Mesenchymal stem cell (in vitro differentiated cells and primary cell): ENCODE results near the gene PARD6B.
"Not testable (repeated sequence)": the region's sequence is repeated elsewhere in the genome, so short reads cannot be mapped to it uniquely, and the experiment has no call there.

Experiments used
- DNase-seq: peaks from one replicate; pipeline ENCODE4 v3.0.0-alpha.2; 2013
- H2AFZ ChIP-seq: one replicate; pipeline ENCODE4 v1.6.1; 2013; ENCODE audit warnings: low read depth, mild to moderate bottlenecking, control low read depth, inconsistent platforms, low read length, moderate library complexity
- H2AK5ac ChIP-seq: 2 replicates; pipeline ENCODE4 v1.6.1; 2013; ENCODE audit warnings: low read length, moderate library complexity, mild to moderate bottlenecking, inconsistent platforms; ENCODE audit not compliant: severe bottlenecking
- H2BK120ac ChIP-seq: one replicate; pipeline ENCODE4 v1.6.1; 2013; ENCODE audit warnings: low read depth, mild to moderate bottlenecking, inconsistent platforms, low read length, moderate library complexity
- H2BK12ac ChIP-seq, 2 experiments: one replicate each; pipeline ENCODE4 v1.6.1; 2013; ENCODE audit warnings: inconsistent platforms in 2 of 2, low read length in 2 of 2, mild to moderate bottlenecking in 2 of 2, moderate library complexity in 2 of 2, control low read depth in 1 of 2
- H2BK15ac ChIP-seq: one replicate; pipeline ENCODE4 v1.6.1; 2013; ENCODE audit warnings: mild to moderate bottlenecking, low read depth, inconsistent platforms; ENCODE audit not compliant: poor library complexity, severe bottlenecking
- H2BK5ac ChIP-seq: 2 replicates; pipeline ENCODE4 v1.6.1; 2013; ENCODE audit warnings: low read depth, mild to moderate bottlenecking, low read length, control low read depth, inconsistent platforms; ENCODE audit not compliant: poor library complexity, severe bottlenecking
- H3K14ac ChIP-seq, 2 experiments: one replicate each; pipeline ENCODE4 v1.6.1; 2013; ENCODE audit warnings: inconsistent platforms in 2 of 2, low read length in 2 of 2, control low read depth in 1 of 2, mild to moderate bottlenecking in 1 of 2, moderate library complexity in 1 of 2
- H3K18ac ChIP-seq, 2 experiments: one replicate each; pipeline ENCODE4 v1.6.1; 2013; ENCODE audit warnings: inconsistent platforms in 2 of 2, low read length in 2 of 2, control low read depth in 1 of 2, low read depth in 1 of 2, mild to moderate bottlenecking in 1 of 2
- H3K23ac ChIP-seq, 2 experiments: one replicate each; pipeline ENCODE4 v1.6.1; 2013; ENCODE audit warnings: inconsistent platforms in 2 of 2, low read length in 2 of 2, mild to moderate bottlenecking in 2 of 2, moderate library complexity in 2 of 2, control low read depth in 1 of 2
- H3K27ac ChIP-seq: 2 replicates; pipeline ENCODE4 v1.5.1; 2013; ENCODE audit warnings: mild to moderate bottlenecking, moderate library complexity, low read length, control low read depth, inconsistent platforms; ENCODE audit not compliant: poor library complexity, severe bottlenecking
- H3K27me3 ChIP-seq, 2 experiments: 2 replicates each; pipeline versions ENCODE4 v1.6.1 to v1.7.0; 2013; ENCODE audit warnings: low read length in 2 of 2, mild to moderate bottlenecking in 2 of 2, moderate library complexity in 2 of 2, control low read depth in 1 of 2, inconsistent platforms in 1 of 2; ENCODE audit not compliant: control insufficient read depth in 1 of 2, insufficient read depth in 1 of 2
- H3K36me3 ChIP-seq, 2 experiments: 2 replicates each; pipeline versions ENCODE4 v1.6.1 to v1.7.0; 2013; ENCODE audit warnings: low read length in 2 of 2, control low read depth in 1 of 2, inconsistent platforms in 1 of 2, low read depth in 1 of 2, mild to moderate bottlenecking in 1 of 2; ENCODE audit not compliant: insufficient read depth in 2 of 2, control insufficient read depth in 1 of 2
- H3K4ac ChIP-seq, 2 experiments: one replicate each; pipeline ENCODE4 v1.6.1; 2013; ENCODE audit warnings: inconsistent platforms in 2 of 2, low read length in 2 of 2, mild to moderate bottlenecking in 2 of 2, moderate library complexity in 2 of 2, control low read depth in 1 of 2, low read depth in 1 of 2
- H3K4me1 ChIP-seq: 2 replicates; pipeline ENCODE4 v1.6.1; 2013; ENCODE audit warnings: low read depth, low read length, control low read depth; ENCODE audit not compliant: control insufficient read depth, insufficient read depth
- H3K4me2 ChIP-seq: 2 replicates; pipeline ENCODE4 v1.6.1; 2013; ENCODE audit warnings: low read length, mild to moderate bottlenecking, inconsistent platforms; ENCODE audit not compliant: poor library complexity, severe bottlenecking
- H3K4me3 ChIP-seq, 2 experiments: 2 replicates each; pipeline versions ENCODE4 v1.5.1 to v1.7.0; 2013; ENCODE audit warnings: low read length in 2 of 2, mild to moderate bottlenecking in 2 of 2, control low read depth in 1 of 2, low read depth in 1 of 2; ENCODE audit not compliant: insufficient read depth in 1 of 2
- H3K79me1 ChIP-seq: replicated peaks from 2 replicates; pipeline ENCODE4 v1.6.1; 2013; ENCODE audit warnings: mild to moderate bottlenecking, control low read depth, low read length, inconsistent platforms; ENCODE audit not compliant: poor library complexity, severe bottlenecking
- H3K9ac ChIP-seq: 2 replicates; pipeline ENCODE4 v1.7.0; 2013; ENCODE audit warnings: mild to moderate bottlenecking, low read length, moderate library complexity
- H3K9me3 ChIP-seq: 2 replicates; pipeline ENCODE4 v1.7.0; 2013; ENCODE audit warnings: mild to moderate bottlenecking, low read length; ENCODE audit not compliant: control insufficient read depth
- H4K8ac ChIP-seq: one replicate; pipeline ENCODE4 v1.6.1; 2013; ENCODE audit warnings: inconsistent platforms, mild to moderate bottlenecking, low read length, moderate library complexity
- H4K91ac ChIP-seq: one replicate; pipeline ENCODE4 v1.6.1; 2013; ENCODE audit warnings: mild to moderate bottlenecking, low read length, inconsistent platforms
- WGBS: methylation state at CpG from one replicate; pipeline ENCODE4 v1.1.7; 2013; ENCODE audit warnings: mixed read lengths; 5-methylcytosine and 5-hydroxymethylcytosine counted together

PARD6B gene

GRCh38 chr20:50711113-50711825 is 20.1 kb upstream of the PARD6B start:
- H3K36me3 ChIP-seq = no peaks in the 10 kb centered on the region
- H2BK15ac ChIP-seq = no peak overlapping the region
- no peak overlapping the region for H3K14ac ChIP-seq
- H3K27ac ChIP-seq = no peak overlapping the region
- H3K4me2 ChIP-seq = no peak overlapping the region
- peak overlapping the region; percentile 37 for H2BK120ac ChIP-seq
- H3K4ac ChIP-seq = no peak overlapping the region
- no peaks in the 10 kb centered on the region for H3K27me3 ChIP-seq
- DNase-seq = no peak
- H3K9me3 ChIP-seq = no peaks in the 10 kb centered on the region
- H3K4me1 ChIP-seq = peaks cover 4% of the 10 kb centered on the region
- H3K79me1 ChIP-seq = no peaks in the 10 kb centered on the region
- H3K23ac ChIP-seq = no peak overlapping the region
- H3K4me3 ChIP-seq = no peak overlapping the region
- H4K8ac ChIP-seq = no peak overlapping the region
- H2BK12ac ChIP-seq = peak overlapping the region in 1 of 2 experiments; percentile 83
- no peak overlapping the region for H4K91ac ChIP-seq
- no peak overlapping the region for H2BK5ac ChIP-seq
- no peak overlapping the region for H2AK5ac ChIP-seq
- H3K18ac ChIP-seq = no peak overlapping the region
- H3K9ac ChIP-seq = no peak overlapping the region
- no peak overlapping the region for H2AFZ ChIP-seq
- WGBS = 94% methylated on average over 13 of the region's 13 CpGs

- WGBS = 90% methylated on average over 7 of the region's 7 CpGs
- Histone ChIP-seq H3K18ac (peak overlapping the region in 1 of 2 experiments; percentile 69), H2AK5ac (no peak overlapping the region)
These were observed 18.4 kb upstream of the PARD6B start for GRCh38 chr20:50712771-50713656.

GRCh38 chr20:50713657-50714101 is 17.7 kb upstream of the PARD6B start:
- Histone ChIP-seq H3K23ac (no peak overlapping the region), H2AFZ (no peak overlapping the region), H3K79me1 (no peaks in the 10 kb centered on the region), H4K8ac (no peak overlapping the region), H3K9me3 (no peaks in the 10 kb centered on the region), H3K4me2 (no peak overlapping the region), H3K4me3 (no peak overlapping the region), H2BK5ac (no peak overlapping the region), H3K9ac (peak overlapping the region; percentile 52), H3K27ac (no peak overlapping the region), H3K4ac (no peak overlapping the region), H2BK12ac (peak overlapping the region in 1 of 2 experiments; percentile 3), H3K18ac (no peak overlapping the region), H4K91ac (no peak overlapping the region), H2AK5ac (peak overlapping the region; percentile 31), H2BK15ac (no peak overlapping the region), H3K36me3 (no peaks in the 10 kb centered on the region), H3K4me1 (peaks cover 6% of the 10 kb centered on the region), H3K27me3 (no peaks in the 10 kb centered on the region), H2BK120ac (no peak overlapping the region), H3K14ac (no peak overlapping the region)
- no peak for DNase-seq
- 59% methylated on average over 7 of the region's 7 CpGs for WGBS

More at GRCh38 chr20:50712771-50713656, 18.4 kb upstream of the PARD6B start:
- H3K27ac ChIP-seq = no peak overlapping the region
- H2BK5ac ChIP-seq = no peak overlapping the region
- no peak overlapping the region for H2BK120ac ChIP-seq
- H4K91ac ChIP-seq = no peak overlapping the region
- no peak overlapping the region for H2BK15ac ChIP-seq
- no peak overlapping the region for H3K23ac ChIP-seq
- no peaks in the 10 kb centered on the region for H3K36me3 ChIP-seq
- H3K4me2 ChIP-seq = no peak overlapping the region
- H3K4me1 ChIP-seq = peaks cover 6% of the 10 kb centered on the region
- H3K9me3 ChIP-seq = no peaks in the 10 kb centered on the region
- no peak overlapping the region for H3K14ac ChIP-seq
- H3K27me3 ChIP-seq = no peaks in the 10 kb centered on the region
- H3K9ac ChIP-seq = peak overlapping the region; percentile 3
- DNase-seq = no peak
- H3K4ac ChIP-seq = no peak overlapping the region
- H3K79me1 ChIP-seq = no peaks in the 10 kb centered on the region
- no peak overlapping the region for H2AFZ ChIP-seq
- H3K4me3 ChIP-seq = no peak overlapping the region
- H4K8ac ChIP-seq = no peak overlapping the region
- H2BK12ac ChIP-seq = peak overlapping the region; percentile 43 to 51

GRCh38 chr20:50714426-50714825 is 17.0 kb upstream of the PARD6B start:
- H2BK15ac ChIP-seq, H2BK12ac ChIP-seq, H3K27me3 ChIP-seq, H3K9ac ChIP-seq, H2BK120ac ChIP-seq, H3K36me3 ChIP-seq, H3K4ac ChIP-seq, H2AK5ac ChIP-seq, H3K4me1 ChIP-seq, H2BK5ac ChIP-seq, H2AFZ ChIP-seq, H4K8ac ChIP-seq, H3K27ac ChIP-seq, H3K9me3 ChIP-seq, H3K4me3 ChIP-seq, H3K14ac ChIP-seq, H3K4me2 ChIP-seq, H3K23ac ChIP-seq, H4K91ac ChIP-seq, DNase-seq, H3K79me1 ChIP-seq, H3K18ac ChIP-seq: not testable (repeated sequence)
- WGBS = 95% methylated on average over 10 of the region's 12 CpGs
